H7 (cell line): ENCODE measurements around the gene HSD17B3. TPM values are rescaled to one million over a fixed set of nuclear protein-coding genes. Genes with fewer than 3 reads are reported as not detected.

ENCODE experiments used
- DNase-seq: peaks from one replicate; pipeline ENCODE4 v3.0.0; 2012
- H3K27me3 ChIP-seq: 2 replicates; pipeline ENCODE4 v1.6.0; 2011; ENCODE audit warnings: mild to moderate bottlenecking, low read length; ENCODE audit not compliant: control insufficient read depth, insufficient read depth
- H3K36me3 ChIP-seq: replicated peaks from 2 replicates; pipeline ENCODE4 v1.5.1; 2011; ENCODE audit warnings: low read length; ENCODE audit not compliant: control insufficient read depth, insufficient read depth
- H3K4me3 ChIP-seq: 2 replicates; pipeline ENCODE4 v1.5.1; 2011; ENCODE audit warnings: low read depth, mild to moderate bottlenecking, control low read depth, low read length, moderate library complexity; ENCODE audit not compliant: insufficient read depth
- total RNA-seq: library from RNA; depleted of rRNA; stranded (reverse); fragments of >200 nt; shearing (Covaris generic); gene quantifications from 2 replicates; pipeline ENCODE4 v1.2.3, GENCODE V29; 2014; rRNA removed

Gene HSD17B3
- total RNA-seq, result 0.24 TPM in 1 of 2 replicates, not detected in the other

GRCh38 chr9:96302021-96302420 lies at the start of gene HSD17B3:
Gene HSD17B3 (minus strand): TSS chr9:96302176. CDS start chr9:96302104, 72 bp downstream.
- no peak for DNase-seq
- Histone ChIP-seq H3K27me3 (no peaks in the 10 kb centered on the region), H3K36me3 (no peaks in the 10 kb centered on the region), H3K4me3 (no peak within 1 kb of the TSS)

GRCh38 chr9:96350866-96351265 lies 48.9 kb upstream of the HSD17B3 start:
- no peak for DNase-seq
- H3K36me3 ChIP-seq, result no peaks in the 10 kb centered on the region; the same call in 1 of the 2 replicates
- no peaks in the 10 kb centered on the region for H3K27me3 ChIP-seq
- H3K4me3 ChIP-seq, result no peak overlapping the region

- H3K36me3 ChIP-seq, result no peaks in the 10 kb centered on the region; the same call in 1 of the 2 replicates
- DNase-seq, result no peak
- H3K4me3 ChIP-seq, result no peak overlapping the region
- no peaks in the 10 kb centered on the region for H3K27me3 ChIP-seq
Measured at GRCh38 chr9:96348261-96348660, 46.3 kb upstream of the HSD17B3 start.

- H3K36me3 ChIP-seq, result no peaks in the 10 kb centered on the region; the same call in 1 of the 2 replicates
- DNase-seq, result no peak
- H3K4me3 ChIP-seq, result no peak overlapping the region
- no peaks in the 10 kb centered on the region for H3K27me3 ChIP-seq
Measured at GRCh38 chr9:96345551-96345950, 43.6 kb upstream of the HSD17B3 start.

GRCh38 chr9:96344458-96345180 lies 42.6 kb upstream of the HSD17B3 start:
- DNase-seq, result peak; percentile 90
- no peaks in the 10 kb centered on the region for H3K27me3 ChIP-seq
- no peak overlapping the region for H3K4me3 ChIP-seq
- H3K36me3 ChIP-seq, result no peaks in the 10 kb centered on the region; the same call in 1 of the 2 replicates

GRCh38 chr9:96343515-96344360 lies 41.8 kb upstream of the HSD17B3 start:
- no peaks in the 10 kb centered on the region; the same call in 1 of the 2 replicates for H3K36me3 ChIP-seq
- H3K27me3 ChIP-seq, result no peaks in the 10 kb centered on the region
- no peak for DNase-seq
- H3K4me3 ChIP-seq, result no peak overlapping the region

GRCh38 chr9:96342571-96343245 lies 40.7 kb upstream of the HSD17B3 start:
- no peak overlapping the region for H3K4me3 ChIP-seq

GRCh38 chr9:96340707-96341106 lies 38.7 kb upstream of the HSD17B3 start:
- DNase-seq, result no peak
- H3K4me3 ChIP-seq, result no peak overlapping the region
- no peaks in the 10 kb centered on the region for H3K36me3 ChIP-seq
- no peaks in the 10 kb centered on the region for H3K27me3 ChIP-seq

More at GRCh38 chr9:96342571-96343245, 40.7 kb upstream of the HSD17B3 start:
- no peak for DNase-seq
- Histone ChIP-seq H3K27me3 (no peaks in the 10 kb centered on the region), H3K36me3 (no peaks in the 10 kb centered on the region)

- no peak for DNase-seq
- no peaks in the 10 kb centered on the region for H3K36me3 ChIP-seq
- H3K27me3 ChIP-seq, result no peaks in the 10 kb centered on the region
- no peak overlapping the region for H3K4me3 ChIP-seq
Measured at GRCh38 chr9:96338299-96338698, 36.3 kb upstream of the HSD17B3 start.

GRCh38 chr9:96333958-96334357 lies 32.0 kb upstream of the HSD17B3 start:
- DNase-seq, result no peak
- Histone ChIP-seq H3K27me3 (no peaks in the 10 kb centered on the region), H3K4me3 (no peak overlapping the region), H3K36me3 (no peaks in the 10 kb centered on the region)

GRCh38 chr9:96331236-96331947 lies 29.4 kb upstream of the HSD17B3 start:
- H3K4me3 ChIP-seq, result no peak overlapping the region
- no peak for DNase-seq
- no peaks in the 10 kb centered on the region for H3K27me3 ChIP-seq
- no peaks in the 10 kb centered on the region for H3K36me3 ChIP-seq

- Histone ChIP-seq H3K27me3 (no peaks in the 10 kb centered on the region), H3K4me3 (no peak overlapping the region), H3K36me3 (no peaks in the 10 kb centered on the region)
- peak; percentile 65 for DNase-seq
Measured at GRCh38 chr9:96327694-96328352, 25.8 kb upstream of the HSD17B3 start.

GRCh38 chr9:96323169-96323568 lies 21.2 kb upstream of the HSD17B3 start:
- no peak overlapping the region for H3K4me3 ChIP-seq
- no peaks in the 10 kb centered on the region for H3K36me3 ChIP-seq
- no peaks in the 10 kb centered on the region for H3K27me3 ChIP-seq
- DNase-seq, result no peak
